Activated T-cell treated with anti-CD3 and anti-CD28 coated beads for 1 hour (primary cell): ENCODE results near the gene TM6SF1.
A peak's percentile ranks its signal among the peaks of the same experiment; 100 is the strongest.
"Not testable (repeated sequence)": the region's sequence is repeated elsewhere in the genome, so short reads cannot be mapped to it uniquely, and the experiment has no call there.

Experiments
- DNase-seq: peaks from one replicate; pipeline ENCODE4 v3.0.0-alpha.2; 2020; ENCODE audit warnings: low read depth

Gene TM6SF1

GRCh38 chr15:83106994-83107840, at the start of gene TM6SF1:
TM6SF1 (plus strand) TSS chr15:83107645; CDS start chr15:83107681, 36 bp downstream.
- no peak for DNase-seq

DNA sequence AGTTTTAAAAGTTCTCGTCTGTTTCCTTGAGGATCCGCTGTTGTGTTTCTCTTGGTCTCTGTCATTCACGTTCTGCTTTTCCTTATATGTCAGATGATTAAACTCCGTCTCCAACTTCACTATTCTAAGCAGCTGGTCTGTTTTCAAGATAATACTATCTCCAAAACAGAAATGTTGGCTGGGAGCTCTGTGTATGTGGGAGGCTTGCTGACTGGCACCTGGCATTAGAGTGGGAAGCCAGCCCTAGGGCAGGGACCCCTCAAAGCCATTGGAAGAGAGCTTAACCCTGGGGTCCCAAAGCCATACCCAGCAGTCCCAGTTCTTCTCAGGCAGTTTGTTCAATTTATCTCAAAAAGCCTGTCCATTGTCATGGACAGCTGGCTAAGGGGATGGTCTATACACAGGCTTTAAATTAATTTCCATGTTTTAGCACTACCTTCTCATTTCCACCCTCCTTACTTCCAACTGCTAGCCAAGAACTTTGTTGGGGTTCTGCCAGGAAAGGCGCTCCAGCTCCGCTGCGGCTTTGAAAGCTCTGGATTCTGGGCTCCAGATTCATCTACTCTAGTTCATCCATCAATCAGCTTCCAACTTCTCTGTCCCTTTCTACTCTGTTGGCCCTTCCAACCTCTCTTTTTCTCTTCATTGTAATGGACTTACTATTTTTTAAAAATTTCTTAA, 49.6 kb upstream of the TM6SF1 start:
- no peak for DNase-seq

GRCh38 chr15:83061680-83062079, 45.8 kb upstream of the TM6SF1 start:
- DNase-seq: no peak

DNA sequence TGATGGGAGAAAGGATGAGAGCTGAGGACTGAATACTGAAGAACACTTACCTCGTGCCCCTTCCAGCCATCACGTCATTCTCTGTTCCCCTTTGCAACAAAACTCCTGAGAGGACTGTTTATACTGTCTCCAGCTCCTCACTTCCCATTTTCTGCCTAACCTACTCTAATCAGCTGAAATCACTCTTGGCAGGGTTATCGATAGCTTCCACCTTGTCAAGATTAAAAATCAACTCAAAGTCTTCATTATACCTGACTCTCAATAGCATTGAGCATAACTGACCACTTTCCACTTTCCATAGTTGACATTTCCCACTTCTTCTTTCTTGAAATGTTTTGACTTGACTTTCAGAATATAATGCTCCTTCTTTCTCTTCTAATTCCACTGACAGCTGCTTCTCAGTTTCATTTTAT, 44.7 kb upstream of the TM6SF1 start:
- DNase-seq: no peak

- no peak for DNase-seq
These were observed 43.9 kb upstream of the TM6SF1 start for GRCh38 chr15:83063551-83063950.

DNA sequence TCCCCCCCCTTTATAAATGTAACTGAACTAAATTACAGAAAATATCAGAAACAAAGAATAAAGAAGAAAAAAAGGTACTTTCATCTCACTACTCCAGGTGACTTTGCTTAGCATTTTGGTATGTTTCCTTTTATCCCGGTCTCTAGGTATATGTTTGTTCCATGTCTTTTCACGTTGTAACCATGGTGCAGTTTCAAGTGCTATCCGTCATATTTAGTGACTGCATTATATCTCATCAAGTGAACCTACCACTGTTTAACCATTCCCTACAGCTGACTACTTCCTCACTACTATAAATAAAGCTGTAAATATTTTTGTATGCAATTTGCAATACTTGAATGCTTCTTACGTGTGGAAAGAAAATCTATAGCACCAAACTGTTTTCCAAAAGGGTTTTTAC, 42.6 kb upstream of the TM6SF1 start:
- no peak for DNase-seq

GRCh38 chr15:83065431-83065830, 42.0 kb upstream of the TM6SF1 start:
- DNase-seq: no peak

- DNase-seq: no peak
These were observed 41.3 kb upstream of the TM6SF1 start for GRCh38 chr15:83066034-83066733.

DNA sequence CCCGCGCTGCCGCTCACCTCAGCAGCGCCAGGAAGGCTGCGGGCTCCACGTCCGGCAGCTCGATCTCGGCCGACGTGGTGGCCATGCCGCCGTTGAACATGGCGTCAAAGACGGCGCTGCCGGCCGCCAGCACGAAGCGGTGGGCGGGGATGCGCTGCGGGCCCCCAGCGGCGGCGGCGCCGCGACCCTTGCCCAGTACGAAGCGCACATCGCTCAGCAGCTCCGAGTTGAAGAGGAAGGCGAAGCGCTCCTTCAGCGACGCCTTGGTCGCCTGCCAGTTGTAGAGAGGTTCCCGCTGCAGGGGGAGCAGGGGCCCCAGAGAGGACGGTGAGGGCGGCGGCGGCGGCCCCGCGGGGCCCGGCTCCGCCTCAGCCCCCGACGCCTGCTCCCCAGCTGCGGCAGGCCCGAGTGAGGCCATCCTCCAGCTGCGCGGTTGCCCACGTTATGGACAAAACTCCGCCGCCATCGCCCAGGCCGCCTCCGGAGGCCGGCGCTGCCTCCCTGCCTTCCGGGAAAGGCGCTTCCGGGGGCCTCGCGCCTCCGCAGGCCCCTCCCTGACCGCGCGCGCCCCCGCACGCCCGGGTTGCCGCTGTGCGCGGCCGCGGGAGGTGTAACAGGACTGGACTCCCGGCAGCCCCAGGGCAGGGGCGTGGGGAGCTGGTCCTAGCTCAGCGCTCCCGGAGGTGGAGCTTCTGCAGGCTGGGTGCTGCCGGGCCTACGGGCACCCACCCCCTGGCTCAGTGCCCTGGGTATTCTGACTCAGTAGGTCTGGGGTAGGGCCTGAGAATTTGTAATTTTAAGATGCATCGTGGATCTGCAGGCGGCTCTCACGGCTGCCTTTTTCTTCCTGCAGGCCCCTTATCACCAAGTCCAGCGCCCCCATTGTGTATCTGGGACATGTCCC, 40.5 kb upstream of the TM6SF1 start, which contains the start of gene BTBD1:
TSS of gene BTBD1 (minus strand) at position 519 of the 904 bp plus-strand sequence. CDS start at position 418, 101 bp downstream.
- peak; percentile 62 for DNase-seq

DNA sequence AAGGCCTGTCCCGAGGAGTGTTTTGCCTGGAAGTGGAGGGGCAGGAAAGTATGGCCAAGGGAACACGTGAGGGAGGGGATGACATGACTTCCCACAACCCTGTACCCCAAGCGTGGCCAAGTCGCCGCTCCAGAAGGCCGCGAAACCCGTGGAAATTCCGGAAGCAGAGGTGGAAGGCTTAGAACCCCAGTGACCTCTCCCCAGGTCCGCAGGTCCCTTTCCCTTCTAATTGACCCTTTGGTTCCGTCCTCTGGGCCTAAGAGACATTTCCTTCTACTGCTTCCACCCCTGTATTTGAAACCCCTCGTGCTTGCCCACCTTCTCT, 39.8 kb upstream of the TM6SF1 start:
- DNase-seq: no peak

- no peak for DNase-seq
These were observed 39.4 kb upstream of the TM6SF1 start for GRCh38 chr15:83068054-83068453.

DNA sequence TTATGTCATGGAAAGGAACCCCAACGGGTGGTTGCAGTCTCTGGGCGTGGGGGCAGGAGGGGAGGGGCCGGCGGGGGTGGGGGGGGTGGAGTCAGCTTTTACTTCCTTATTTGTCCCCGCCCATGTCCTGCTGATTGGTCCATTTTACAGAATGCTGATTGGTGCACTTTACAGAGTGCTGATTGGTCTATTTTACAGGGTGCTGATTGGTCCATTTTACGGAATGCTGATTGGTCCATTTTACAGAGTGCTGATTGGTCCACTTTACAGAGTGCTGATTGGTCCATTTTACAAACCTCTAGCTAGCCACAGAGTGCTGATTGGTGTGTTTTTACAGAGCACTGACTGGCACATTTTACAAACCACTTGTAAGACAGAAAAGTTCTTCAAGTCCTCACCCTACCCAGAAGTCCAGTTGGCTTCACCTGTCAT, 38.2 kb upstream of the TM6SF1 start:
- not testable (repeated sequence) for DNase-seq

GRCh38 chr15:83077491-83078230, 29.8 kb upstream of the TM6SF1 start:
- DNase-seq: no peak

GRCh38 chr15:83078712-83079111, 28.7 kb upstream of the TM6SF1 start:
- DNase-seq: no peak

DNA sequence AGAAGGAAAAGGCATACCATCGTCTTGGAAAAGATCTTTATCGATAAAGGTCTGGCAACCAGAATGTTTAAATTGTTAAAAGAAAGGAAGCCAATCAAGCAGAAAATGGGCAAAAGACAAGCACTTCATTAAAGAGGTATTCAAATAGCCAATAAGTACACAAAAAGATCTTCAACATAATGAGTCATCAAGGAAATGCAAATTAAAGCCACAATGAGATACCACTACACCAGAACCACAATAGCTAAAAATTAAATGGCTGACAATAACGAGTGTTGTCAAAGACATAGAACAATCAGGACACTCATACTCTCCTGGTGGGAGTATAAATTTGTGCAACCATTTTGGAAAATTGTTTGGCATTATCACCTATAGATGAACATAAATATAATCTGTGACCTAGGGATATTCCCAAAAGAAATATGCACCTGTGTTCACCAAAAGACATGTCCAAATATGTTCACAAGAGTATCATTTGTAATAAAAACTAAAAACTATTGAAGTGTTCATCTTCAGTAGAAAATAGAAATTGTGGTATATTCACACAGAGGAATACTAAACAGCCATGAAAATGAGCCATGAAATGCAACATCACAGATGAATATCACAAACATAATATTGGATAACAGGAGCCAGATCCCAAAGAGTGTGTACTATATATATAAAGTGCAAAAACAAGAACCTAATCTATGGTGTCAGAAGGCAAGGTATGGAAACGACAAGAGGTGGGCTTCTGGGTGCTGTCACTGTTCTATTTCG, 26.0 kb upstream of the TM6SF1 start:
- DNase-seq: no peak

GRCh38 chr15:83082730-83083386, 24.6 kb upstream of the TM6SF1 start:
- no peak for DNase-seq

GRCh38 chr15:83085461-83085860, 22.0 kb upstream of the TM6SF1 start:
- not testable (repeated sequence) for DNase-seq

DNA sequence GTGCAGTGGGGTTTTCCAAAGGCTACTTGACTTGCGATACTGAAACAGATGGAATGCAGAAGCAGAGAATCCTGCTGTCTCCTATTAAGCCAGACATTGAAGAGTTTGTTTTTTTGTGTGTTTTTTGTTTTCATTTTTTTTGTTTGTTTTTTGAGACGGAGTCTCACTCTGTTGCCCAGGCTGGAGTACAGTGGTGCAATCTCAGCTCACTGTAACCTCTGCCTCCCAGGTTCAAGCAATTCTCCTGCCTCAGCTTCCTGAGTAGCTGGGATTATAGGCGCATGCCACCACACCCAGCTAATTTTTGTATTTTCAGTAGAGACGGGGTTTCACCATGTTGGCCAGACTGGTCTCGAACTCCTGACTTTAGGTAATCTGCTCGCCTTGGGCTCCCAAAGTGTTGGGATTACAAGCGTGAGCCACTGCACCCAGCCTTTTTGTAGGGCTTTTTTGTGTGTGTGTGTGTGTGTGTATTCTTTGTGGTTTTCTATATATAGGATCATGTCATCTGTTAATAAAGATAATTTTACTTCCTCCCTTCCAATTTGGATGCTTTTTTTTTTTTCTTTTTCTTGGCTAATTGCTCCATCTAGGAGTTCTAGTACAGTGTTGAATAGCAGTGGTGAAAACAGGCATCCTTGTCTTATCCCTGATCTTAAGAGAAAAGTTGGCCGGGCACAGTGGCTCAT, 21.4 kb upstream of the TM6SF1 start:
- DNase-seq: not testable (repeated sequence)

DNA sequence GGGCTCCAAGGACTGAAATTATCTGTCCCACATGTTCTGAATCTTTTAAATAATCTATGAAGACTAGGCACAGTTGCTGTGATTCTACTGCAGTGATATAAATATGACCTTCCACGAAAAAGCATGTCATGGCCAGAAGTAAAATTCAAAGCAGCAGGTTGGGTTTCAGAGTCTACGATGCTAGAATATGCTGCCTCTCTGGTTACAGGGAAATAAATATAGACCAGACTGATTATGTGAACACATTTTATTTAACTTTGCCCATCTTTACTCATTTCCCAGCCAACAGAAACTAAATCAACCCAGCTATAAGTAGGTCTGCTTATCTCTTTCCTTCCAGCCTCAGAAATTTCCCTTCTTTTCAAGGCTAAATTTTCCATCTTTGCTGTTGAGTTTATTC, 19.9 kb upstream of the TM6SF1 start:
- DNase-seq: no peak
